Measurements from ENCODE around the gene VTI1A.

The VTI1A gene

DNA sequence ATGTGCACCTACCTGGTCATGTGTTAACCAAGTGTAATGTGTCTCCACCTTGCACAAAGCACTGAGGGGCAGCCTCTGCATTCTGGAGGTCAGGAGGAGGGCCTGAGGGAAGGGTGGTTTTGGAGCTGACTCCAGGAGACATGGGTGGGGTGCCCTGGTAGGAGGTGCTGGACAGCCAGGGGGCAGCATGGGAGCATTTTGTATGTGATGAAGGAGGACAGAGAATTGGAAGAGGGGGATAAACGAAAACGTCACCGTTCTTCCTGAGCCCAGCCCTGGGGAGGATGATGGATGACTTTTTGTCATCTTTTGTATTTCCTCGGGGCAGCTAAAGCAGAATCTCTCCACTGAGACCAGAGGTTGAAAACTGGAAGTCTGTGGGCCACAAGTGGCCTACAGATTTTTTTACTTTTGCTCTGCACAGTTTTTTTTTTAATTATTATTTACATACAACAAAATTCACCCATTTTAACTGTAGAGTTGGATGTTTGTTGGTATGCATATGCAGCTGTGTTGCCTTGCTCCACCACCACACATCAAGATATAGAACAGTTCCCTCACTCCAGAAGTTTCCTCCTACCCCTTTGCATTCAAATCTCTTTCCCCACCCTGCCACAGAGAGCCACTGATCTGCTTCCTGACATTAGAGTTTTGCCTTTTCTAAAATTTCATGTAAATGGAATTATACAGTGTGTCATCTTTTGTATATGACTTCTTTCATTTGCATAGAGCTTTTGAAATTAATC, 242.5 kb downstream of the VTI1A start:
- H3K4me3 ChIP-seq (ENCODE audit: low read length), result no peak overlapping the region
- DNase-seq (ENCODE audit: low read depth, low spot score), result no peak

DNA sequence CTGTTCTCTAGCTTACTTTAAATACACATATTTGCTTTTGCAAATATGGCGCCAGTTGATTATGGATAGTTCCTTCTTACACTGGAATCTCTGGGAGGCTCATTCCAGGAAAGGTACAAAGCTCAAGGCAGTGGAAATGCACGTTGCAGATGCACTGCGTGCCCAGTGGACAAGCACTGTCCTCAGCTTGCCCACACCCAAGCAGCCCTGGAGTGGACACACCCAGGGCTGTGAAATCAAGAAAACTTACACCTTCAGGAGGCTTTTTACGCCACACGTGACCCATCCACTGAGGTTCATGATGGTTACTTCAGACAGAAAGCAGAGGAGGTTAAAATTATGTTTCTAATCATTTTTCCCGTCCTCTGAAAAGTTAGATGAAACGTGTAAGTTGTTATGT, 248.5 kb downstream of the VTI1A start:
- no peak for DNase-seq (ENCODE audit: low read depth, low spot score)
- H3K4me3 ChIP-seq (ENCODE audit: low read length), result no peak overlapping the region

DNA sequence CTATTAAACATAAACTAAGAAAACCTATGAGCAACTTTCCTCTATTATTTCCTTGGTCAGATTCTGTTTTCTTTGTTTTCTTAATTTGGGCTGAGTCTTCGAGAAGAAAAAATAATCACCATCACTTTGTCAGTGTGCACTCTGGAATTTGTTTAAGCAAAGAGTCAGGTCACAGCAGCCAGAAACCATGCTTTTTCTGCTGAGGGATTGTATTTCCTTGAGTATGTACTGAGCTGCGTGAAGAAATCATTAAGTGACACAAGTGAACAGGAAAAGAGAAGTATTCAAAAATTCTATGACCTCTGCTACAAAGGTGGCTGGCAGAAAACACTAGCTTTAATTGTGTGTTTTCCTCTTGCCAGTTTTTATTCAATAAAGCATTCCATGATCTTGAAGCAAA, 249.6 kb downstream of the VTI1A start:
- no peak overlapping the region for H3K4me3 ChIP-seq (ENCODE audit: low read length)
- no peak for DNase-seq (ENCODE audit: low read depth, low spot score)

DNA sequence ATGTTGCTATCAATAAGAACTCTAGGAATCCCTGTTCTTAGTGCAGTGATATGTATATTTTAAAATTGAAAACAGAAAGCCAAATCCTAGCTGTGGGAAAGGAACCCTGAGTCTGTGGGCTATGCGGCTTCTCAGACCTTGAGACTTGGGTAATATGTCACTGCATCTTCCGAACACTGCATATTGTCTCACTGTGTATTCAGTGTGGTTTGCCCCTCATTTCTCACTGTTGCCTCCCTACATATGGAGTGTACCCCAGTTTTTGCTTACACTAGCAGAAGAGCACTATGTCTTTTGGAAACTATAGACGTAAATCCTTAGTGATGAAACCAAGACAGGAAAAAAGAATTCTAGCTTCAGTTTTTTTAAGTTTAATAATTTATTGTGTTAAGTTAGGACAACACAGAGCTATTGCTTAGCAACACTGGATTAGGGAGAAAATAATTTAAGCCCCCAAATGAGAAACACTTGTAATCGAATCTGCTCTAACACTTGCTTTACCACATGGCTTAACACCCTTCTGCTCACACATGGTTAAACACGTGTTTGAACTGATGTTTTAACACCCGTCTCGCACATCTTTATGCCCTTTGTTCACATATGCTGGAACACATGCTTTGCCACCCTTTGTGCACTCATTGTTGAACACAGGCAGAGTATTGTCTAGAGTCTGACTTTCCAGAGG, 251.3 kb downstream of the VTI1A start:
- no peak overlapping the region for H3K4me3 ChIP-seq (ENCODE audit: low read length)
- DNase-seq (ENCODE audit: low read depth, low spot score), result no peak

DNA sequence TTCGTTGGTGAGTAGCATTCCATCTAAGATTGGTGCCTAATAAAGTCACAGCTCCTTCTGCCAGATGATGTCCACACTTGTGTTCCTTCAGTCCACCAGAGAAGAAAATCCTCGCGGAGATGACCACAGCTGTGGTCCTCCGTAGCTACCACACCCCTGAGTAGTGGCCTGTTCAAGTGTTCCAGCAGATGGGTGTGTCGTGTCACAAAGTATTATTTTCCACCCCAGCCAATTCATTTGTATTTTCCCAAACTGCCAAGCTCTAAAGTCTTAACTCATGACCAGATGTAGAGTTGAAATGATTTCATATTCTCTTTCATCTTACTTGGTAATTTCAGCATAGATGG, 251.8 kb downstream of the VTI1A start:
- H3K4me3 ChIP-seq (ENCODE audit: low read length), result no peak overlapping the region
- no peak for DNase-seq (ENCODE audit: low read depth, low spot score)

DNA sequence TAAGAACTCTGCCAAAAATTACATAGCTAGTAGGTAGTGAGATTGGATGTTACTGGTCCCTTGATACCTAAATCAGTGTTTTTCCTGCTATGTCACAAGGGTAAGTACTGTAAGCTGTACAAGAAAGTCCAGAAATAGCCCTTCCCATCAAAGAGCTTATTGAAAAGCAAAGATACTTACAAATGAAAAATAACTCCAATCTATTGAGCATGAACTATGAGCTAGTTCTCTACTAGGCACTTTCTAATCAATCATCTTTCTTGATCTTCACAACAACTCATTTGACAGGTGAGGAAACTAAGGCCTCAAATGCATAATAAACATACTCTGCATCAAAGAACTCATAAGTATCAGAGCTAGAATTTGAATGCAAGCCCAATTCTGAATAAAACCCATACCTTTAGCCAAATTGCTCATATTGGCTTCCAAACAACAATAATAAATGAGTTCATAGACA, 253.2 kb downstream of the VTI1A start:
- DNase-seq (ENCODE audit: low read depth, low spot score), result no peak
- H3K4me3 ChIP-seq (ENCODE audit: low read length), result no peak overlapping the region

DNA sequence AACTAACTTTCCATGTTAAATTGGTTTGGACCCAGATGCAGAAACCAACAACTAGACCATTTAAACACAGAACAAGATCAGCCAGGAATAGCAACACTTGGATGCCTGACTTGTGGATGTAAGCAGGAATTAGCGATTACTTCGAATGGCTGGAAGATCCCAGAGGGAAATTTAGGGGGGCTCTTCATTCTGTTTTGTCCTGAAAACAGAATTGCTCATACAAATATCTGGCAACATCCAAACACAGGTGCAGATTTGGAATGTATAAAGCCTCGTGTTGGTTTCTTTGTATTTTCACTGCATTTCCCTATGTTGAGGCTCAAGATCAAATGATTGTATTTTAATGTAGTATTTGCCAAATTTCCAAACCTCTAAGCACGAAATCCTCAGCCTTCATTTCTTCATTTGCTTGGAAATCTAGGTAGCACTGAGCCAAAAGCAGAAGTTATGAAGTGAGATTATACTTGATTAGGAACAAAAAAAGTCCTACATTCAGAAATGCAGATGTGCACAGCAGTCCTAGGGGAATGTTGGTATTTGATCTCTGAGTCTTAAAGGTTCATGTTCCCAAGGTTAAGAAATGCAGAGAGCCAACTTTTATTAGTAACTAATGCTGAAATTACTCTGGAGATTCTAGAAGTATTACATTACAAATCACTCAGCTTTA, 254.3 kb downstream of the VTI1A start:
- no peak for DNase-seq (ENCODE audit: low read depth, low spot score)
- no peak overlapping the region for H3K4me3 ChIP-seq (ENCODE audit: low read length)

DNA sequence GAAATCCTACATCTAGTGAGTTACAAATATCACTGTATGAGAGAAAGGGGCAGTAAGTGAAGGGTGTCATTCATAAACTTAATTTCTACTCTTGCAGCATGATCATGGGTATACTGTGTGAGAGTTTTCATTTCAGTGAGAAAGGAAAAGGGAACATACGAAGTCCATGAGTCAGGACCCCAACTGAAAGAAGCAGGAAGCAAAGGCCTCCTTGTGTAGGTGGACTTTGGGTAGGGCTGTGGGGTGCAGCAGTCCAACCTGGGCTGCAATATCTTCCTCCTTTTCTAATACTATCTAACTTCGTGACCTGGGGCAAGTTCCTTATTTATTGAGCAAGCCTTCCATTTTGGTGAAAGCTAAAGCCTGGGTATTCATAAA, 254.9 kb downstream of the VTI1A start:
- DNase-seq (ENCODE audit: low read depth, low spot score), result no peak
- no peak overlapping the region for H3K4me3 ChIP-seq (ENCODE audit: low read length)

DNA sequence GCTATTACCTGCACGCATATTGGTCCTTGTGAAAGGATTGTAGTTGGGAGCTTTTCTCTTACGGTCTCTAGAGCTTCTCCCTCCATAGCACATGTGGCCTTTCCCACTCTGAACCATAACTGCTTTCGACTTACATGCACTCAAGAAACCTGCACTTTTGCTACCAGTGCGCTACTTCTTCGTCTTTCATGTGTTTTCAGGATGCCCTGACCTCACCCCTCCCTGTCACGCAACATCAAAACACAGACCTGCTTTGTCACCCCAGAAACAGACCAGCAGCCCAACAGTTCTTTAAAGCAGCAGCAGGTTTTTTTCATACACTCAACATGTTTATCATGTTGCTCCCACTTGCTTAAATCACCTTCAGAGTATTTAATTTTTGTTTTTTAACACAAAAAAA, 259.6 kb downstream of the VTI1A start:
- H3K4me3 ChIP-seq (ENCODE audit: low read length), result no peak overlapping the region
- DNase-seq (ENCODE audit: low read depth, low spot score), result peak; percentile 54

DNA sequence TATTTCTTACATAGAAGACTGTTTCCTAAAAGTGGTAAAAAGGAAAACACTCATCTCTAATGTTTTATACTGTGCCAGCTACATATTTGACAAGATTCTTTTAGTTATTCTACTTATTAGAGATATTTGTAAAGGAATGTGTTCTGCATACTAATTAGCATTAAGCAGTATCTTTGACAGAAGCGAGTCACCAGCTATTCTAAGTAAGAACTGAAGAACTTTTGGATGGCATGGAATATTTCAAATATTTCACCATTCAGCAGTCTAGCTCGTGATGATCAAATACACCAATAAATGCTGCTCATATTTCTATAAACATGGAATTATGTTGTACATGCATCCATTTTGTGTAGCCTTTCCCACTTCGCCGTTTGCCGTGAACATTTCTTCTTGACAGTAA, 261.4 kb downstream of the VTI1A start:
- no peak for DNase-seq (ENCODE audit: low read depth, low spot score)
- no peak overlapping the region for H3K4me3 ChIP-seq (ENCODE audit: low read length)

DNA sequence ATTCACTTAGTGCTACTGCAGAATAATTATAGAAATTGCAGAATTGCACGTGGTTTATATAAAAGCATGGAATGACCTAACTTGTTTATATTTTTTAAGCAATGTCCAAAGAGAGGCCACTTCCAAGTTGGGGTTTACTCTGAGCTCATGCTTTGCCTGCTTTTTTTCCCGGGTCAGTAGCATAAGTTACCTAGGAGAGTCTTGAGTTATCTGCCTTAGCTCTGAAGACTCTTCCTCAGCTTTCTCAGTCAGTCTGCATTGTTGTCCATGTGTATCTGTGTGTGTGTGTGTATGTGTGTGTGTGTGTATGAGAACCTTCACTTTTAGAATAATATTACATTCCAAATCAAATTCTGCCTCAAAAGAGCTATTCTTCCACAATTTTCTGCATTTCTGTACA, 263.5 kb downstream of the VTI1A start:
- DNase-seq (ENCODE audit: low read depth, low spot score), result no peak
- no peak overlapping the region for H3K4me3 ChIP-seq (ENCODE audit: low read length)

DNA sequence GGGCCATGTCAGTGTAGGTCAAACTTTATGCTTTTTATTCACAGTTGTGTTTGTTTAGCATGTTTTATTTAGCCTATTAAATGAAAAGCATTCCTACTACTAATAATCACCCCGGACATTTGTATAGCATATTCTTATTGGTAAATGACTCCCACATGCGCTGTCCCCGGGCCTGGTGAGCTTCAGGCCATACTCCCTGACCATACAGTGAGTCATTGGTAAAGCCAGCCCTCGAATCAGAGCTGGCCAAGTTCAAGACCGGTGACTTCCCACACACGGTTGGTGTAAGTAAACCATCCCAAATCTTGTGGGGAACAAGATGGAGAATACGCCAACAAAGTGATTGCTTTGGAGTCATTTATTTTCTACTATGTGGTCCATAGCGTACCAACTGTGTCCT, 264.4 kb downstream of the VTI1A start:
- no peak overlapping the region for H3K4me3 ChIP-seq (ENCODE audit: low read length)
- DNase-seq (ENCODE audit: low read depth, low spot score), result no peak

DNA sequence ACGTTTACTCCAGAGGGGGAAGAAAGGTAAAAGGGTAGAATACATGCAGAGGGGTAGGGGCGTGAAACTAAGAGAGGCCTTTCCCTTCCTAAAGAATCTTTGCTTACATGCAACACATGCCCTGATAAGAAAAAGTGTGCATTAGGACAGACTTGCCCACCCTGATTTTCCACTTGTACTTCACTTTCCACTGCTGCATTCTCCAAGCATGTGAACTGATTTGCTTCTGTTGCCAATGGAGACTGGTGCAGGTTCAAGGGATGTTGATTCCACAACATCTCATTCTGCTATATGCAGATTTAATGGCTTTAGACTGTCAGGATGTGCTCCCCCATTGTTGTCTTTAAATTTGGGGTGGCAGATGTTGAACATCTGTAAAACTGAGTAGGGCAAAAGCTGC, 265.5 kb downstream of the VTI1A start:
- no peak for DNase-seq (ENCODE audit: low read depth, low spot score)

DNA sequence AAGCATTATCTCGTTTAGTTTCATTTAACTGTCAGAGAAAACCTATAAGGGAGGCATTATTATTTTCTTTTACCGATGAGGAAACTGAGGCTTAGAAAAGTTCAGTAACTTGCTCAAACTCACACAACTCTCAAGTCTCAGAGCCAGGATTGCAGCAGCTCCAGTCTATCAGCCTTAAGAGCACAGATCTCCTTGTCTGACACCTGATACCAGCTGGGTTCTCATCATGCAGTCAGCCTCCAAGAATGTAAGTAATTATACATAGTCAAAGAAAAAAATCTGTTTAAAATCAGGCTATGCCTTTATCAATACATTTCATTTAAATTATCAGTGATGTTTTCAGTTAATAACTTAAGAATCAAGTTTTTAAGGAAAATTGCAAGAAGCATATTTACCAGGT, 266.4 kb downstream of the VTI1A start:
- no peak overlapping the region for H3K4me3 ChIP-seq (ENCODE audit: low read length)
- DNase-seq (ENCODE audit: low read depth, low spot score), result no peak

More for the DNA sequence above, 265.5 kb downstream of the VTI1A start:
- no peak overlapping the region for H3K4me3 ChIP-seq (ENCODE audit: low read length)

DNA sequence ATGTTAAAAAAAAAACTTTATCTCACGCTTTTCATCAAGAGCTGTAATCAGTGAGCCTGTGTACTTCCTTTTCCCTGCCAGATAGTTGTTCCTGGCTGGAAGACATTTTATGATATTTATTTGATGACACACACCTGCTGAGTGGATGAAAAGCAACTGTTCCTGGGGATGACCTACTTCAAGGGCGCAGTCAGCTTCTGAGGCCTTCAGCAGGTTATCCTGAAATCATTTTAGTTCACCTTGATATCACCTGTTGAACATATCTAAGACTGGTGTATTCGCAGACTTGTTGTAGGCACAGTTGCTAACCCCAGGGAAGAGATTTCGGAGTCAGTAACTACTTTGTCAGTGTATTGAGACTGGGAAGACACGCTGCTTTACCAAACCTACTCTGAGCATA, 268.6 kb downstream of the VTI1A start:
- H3K4me3 ChIP-seq (ENCODE audit: low read length), result no peak overlapping the region
- DNase-seq (ENCODE audit: low read depth, low spot score), result no peak

DNA sequence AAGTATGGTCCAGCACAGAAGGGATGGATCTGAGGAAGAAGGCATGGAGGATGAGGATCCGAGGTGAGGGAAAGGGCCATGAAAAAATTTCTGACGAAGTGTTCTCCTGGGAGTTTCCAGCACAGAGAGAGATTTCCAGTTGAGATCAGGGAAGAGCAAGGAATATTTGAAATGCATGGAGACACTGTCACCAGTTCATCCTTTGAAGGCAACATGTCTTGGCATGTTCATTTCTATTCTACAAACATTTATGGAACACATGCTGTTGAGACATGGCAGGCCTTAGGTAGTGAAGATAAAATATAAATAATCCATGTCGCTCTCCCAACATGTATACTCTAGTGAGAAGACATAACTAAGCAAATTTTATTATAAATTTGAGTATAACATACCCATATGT, 269.1 kb downstream of the VTI1A start:
- no peak for DNase-seq (ENCODE audit: low read depth, low spot score)

DNA sequence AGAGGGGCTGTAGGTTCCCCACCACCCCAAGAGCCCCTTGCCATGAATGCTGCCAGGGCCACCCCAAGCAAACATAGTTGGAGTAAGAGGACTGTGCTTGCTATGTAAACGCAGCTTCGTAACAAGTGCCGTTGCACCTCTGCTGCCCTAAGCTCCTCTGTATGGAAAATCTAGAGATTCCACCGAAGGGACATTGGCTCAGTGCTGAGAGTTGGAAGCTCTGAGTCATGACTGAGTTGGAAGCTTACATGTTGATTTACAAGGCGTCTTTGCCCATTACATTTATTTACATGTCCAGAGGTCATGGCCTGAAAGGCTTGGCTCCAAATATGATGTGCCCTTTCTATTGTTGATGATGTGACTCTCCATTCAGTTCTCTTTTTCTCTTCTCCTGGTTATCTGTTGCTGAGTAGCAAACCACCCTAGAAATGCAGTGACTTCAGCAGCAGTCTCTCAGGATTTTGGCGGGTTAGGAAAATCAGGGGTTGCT, 270.0 kb downstream of the VTI1A start:
- H3K4me3 ChIP-seq (ENCODE audit: low read length), result no peak overlapping the region
- DNase-seq (ENCODE audit: low read depth, low spot score), result no peak

More for the DNA sequence above, 269.1 kb downstream of the VTI1A start:
- H3K4me3 ChIP-seq (ENCODE audit: low read length), result no peak overlapping the region

DNA sequence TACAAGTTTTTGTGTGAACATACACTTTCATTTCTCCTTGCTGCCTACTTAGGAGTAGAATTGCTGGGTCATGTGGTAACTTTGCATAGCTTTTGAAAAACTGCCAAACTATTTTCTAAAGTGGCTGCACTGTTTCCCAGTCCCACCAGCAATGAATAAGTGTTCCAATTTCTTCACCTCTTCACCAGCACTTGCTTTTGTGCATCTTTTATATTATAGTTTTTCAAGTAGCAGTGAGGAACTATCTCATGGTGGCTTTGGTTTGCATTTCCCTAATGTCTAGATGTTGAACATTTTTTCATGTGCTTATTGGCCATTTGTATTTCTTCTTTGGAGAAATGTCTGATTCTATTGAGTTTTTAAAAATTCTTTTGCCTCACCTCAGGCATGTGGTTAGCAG, 273.2 kb downstream of the VTI1A start:
- DNase-seq (ENCODE audit: low read depth, low spot score), result no peak
- H3K4me3 ChIP-seq (ENCODE audit: low read length), result no peak overlapping the region

DNA sequence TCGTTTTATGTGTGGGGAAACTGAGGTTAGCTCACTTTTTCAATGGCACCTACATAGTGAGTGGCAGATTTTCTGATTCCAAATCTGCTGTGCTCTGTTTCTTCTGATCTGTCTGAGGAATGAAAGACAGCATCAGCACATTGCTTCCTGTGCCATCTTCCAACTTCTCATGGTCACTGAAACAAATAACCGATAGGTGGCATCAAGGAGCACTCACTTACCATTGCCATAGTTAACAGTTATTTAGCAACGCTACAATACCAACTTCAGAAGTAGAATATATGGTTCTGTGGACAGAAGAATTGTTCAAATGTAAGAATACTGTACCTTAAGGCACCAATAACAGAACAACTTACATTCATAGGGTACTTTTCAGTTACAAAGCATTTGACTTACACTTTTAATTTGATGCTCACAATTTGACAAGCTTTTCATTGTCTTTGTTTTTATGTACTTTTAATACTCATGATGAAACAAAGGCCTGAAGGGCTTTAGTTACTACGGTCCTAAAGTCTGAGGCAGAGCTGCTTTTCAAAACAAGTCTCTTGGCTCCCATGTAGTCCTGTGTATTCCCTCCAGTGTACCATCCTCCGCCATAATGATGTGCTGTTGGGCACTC, 274.2 kb downstream of the VTI1A start:
- no peak overlapping the region for H3K4me3 ChIP-seq (ENCODE audit: low read length)
- DNase-seq (ENCODE audit: low read depth, low spot score), result peak; percentile 55

DNA sequence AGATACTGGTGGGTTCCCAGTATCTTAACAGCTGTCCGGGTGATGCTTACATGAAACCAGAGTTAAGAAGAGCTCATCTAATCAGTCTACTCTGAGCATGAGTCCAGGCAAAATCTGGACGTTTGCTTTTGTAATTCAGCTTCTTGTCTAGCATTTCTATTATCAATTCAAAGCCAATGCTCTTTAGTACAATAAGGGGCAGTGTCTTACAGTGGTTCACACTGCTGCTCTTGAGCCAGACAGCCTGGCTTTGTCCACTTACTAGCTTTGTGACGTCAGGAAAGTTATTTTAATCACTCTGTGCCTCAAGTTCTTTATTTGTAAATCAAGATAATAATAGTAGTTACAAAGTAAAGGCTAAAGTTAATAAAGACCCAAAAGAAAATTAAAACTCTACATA, 275.7 kb downstream of the VTI1A start:
- no peak overlapping the region for H3K4me3 ChIP-seq (ENCODE audit: low read length)
- no peak for DNase-seq (ENCODE audit: low read depth, low spot score)
